ENCODE measurements around the gene SLC38A8.

SLC38A8 gene

DNA sequence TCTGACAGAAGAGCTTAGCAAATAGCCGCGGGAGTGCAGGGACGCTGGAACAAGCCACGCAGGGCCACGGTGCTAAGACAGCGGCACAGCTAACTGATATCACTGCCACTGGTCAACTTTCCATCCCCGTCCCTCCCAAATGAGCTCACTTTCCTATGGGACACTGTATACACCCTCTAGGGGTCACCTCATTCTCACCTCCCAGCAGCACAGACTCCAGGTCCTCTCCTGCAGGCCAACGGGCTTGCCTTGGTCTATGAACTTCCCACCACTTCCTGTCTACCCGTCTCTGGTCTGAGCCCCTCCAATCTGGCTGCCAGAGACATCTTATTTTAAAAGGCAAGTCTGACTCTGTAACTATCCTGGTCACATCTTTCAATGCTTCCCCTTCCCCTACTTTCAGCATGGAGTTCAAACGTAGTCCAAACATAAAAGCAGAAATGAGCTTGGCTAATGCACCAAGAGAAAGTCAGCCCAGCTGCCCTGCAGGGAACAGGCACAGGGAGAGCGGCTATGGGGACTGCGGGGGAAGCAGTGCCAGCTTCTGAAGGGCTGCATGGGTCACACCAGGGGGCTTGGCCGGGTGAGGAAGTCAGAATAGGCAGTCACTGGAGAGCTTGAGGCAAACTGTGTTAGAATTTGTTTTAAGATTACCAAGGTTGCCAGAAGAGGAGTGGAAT is 26.3 kb upstream of the SLC38A8 start:
- DNase-seq (ENCODE audit: low read depth, low spot score): no peak

DNA sequence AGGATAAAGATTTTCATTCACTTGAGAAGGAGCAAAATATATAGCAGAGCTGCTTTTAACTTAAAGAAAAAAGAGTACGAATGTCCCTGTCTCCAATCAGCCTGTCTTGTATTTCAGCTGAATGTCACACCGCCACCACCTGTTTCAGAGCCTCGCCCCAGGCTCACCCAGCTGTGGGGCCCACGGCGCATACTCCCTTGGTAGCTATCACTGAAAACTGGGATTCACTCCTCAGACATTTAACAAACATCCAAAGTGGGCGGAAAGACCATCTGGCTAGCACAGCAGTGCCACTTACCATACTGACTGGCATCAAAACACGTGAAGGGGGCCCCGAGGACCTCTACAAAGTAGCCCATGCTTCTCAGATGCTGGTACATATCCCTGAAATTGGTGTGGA is 25.4 kb upstream of the SLC38A8 start:
- DNase-seq (ENCODE audit: low read depth, low spot score): no peak

DNA sequence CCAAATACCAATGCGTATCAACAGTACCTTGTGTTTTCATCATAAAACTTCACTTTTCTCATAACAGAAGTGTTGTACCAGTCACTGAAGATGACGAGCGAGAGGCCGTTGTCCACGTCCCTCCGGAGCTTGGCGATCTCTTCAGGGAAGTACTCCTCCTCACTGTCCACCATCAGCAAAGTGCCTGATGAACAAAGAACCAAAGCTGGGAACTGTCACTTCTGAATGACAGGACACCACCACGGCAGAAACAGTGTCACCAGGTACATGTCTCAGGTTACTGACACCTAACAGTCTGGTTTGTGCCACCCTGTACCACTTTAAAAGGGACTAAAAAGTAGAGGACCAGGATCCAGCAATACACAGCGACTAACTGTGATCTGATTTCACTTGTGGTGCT is 25.0 kb upstream of the SLC38A8 start:
- DNase-seq (ENCODE audit: low read depth, low spot score): no peak

DNA sequence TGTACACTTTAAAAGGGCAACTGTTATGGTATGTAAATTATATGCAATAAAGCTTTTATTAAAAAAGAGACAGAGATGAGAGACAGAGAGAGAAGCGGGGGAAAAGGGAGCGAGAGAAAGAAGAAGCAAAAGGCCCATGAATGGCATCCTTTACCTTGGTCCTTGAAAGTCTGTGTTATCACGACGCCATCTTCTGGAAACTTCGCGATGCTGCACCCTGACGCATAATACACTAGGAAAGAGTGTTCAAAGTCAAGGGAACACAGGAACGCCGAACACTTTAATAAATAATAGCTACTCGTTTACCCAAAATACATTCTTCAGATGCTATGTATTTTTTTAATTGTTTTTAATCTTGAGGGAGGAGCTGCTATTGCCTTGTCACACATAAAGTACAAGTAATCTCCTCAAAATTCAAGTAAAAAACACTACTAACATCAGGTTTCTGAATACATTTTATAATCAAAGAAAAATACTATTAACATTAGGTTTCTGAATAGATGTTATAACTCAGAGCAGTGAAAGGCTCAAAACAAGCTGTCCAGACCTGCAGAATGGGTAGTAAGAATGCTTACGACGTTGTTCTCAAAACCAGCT is 23.0 kb upstream of the SLC38A8 start:
- peak; percentile 50 for DNase-seq (ENCODE audit: low read depth, low spot score)

DNA sequence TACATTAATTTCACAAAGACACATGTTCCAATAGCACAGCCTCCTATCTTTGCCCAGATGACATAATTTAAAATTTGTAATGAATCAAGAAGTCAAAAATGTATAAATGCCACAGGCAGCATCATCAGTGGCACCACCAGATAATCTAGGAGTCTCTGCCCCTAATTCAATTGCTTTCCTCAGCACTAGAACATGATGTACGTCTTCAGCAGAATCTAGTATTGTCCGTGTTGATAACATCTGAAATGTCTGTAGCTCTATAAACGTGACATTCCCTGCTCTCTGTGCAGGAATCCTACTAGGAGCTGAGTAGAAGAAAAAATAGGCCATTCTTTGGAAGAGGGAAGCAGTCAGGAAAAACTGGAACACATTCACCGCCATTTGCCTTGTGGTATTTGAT is 21.4 kb upstream of the SLC38A8 start:
- no peak for DNase-seq (ENCODE audit: low read depth, low spot score)

DNA sequence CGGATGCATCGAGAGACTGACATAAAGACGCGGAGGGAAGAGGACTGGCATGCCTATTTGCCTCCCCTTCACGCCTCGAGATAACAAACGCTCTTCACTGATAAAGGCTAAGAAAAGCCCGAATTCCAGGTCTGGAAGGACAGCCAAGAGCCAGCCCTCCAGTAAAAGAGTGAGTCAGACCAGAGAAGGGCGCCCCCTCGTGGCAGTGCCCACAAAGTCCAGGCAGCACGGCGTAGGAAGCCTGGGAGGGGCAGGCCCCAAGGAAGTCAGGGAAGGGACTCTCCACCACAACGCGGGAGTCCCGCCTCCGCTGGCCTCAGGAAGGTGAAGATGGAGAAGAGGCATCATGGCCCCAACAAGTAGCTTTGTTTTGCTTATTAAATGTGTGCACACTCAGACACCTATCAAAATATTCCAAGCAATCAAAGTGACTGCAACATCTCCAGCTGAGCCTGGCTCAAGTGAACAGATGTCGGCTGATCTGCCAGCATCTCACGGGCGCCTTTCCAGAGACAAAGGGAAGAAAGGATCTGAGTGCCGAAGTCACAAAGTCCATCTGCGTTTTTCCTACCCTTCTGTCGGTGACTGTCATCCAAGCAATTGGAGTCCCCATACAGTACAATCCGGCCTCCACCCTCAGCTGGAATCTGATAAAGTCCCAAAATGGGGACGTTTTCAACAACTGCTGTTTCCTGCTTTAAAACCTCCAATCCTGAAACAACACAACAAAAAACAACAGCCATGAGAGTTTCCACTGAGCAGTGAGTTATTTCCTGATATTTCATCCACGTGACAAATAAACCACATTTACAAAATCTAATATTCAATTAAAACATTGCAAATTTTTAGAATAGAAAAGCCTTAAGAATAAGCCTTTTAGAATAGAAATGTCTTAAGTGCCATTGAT is 20.4 kb upstream of the SLC38A8 start:
- DNase-seq (ENCODE audit: low read depth, low spot score): peak; percentile 98

DNA sequence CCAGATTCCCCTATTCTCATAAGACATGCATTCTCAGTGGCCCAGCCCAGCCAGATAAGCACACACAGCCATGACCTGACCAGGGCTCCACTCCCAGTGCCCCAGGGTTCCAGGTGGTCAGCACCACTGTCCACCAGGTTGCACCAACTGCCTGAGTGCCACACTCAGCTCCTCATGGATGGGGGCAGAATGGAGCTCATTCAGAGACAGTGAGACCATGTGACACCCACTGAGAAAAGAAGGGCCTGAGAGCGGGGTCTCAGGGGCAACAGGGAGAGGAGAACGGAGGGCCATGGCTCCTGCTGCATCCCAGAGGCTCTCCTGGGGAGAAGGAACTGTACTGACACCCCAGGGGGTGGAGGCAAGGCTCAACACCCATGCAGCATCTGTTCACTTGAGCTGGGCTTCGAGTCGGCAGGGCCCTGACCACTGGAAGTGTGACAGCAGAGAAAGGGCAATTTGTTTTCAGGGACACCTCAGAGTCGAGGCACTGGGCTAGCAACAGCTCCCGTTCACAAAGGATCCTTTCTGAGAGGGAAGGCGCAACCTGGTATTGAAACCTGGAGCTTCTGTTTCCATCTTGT is 18.7 kb upstream of the SLC38A8 start:
- no peak for DNase-seq (ENCODE audit: low read depth, low spot score)

DNA sequence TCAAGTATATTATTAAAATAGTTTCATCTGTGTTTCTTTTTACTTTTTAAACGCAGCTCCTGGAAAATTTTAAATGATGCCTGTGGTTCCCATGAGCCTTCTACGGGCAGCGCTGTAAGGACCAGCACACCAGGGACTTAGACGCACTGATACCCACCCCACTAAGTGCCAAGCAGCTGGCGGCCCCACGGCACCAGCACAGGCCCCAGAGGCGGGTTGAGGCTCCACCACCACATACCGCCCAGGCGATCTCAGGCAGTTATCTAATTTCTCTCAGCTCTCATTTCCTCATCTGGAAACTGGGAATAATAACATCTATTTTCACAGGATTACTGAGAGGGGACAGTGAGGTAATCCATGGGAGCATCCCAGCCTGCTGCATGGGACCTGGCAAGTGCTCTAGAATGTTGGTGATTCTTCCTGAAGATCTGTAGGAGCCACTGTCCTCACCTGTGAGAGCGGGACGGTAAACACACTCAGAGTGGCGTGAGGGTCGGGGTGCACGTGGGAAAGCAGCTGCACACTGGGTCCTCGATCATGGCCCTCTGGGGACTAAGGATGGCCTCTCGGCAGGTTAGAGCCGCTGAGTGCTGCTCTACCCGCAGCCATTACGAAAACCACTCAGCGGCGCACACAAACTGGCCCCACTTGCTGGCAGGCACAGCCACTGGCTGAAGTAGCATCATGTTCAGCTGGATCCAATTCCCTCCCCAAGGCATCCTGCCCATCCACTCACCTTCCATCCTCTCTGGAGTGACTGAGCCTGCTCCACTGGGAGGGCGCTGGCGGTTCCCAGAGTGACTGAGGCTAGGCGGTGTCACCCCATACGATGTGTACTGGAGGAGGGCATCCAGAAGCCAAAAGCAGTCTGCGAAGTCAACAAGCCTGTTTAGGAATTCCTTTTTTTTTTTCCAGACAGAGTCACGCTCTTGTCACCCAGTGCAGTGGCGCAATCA is 17.6 kb upstream of the SLC38A8 start:
- DNase-seq (ENCODE audit: low read depth, low spot score): no peak

DNA sequence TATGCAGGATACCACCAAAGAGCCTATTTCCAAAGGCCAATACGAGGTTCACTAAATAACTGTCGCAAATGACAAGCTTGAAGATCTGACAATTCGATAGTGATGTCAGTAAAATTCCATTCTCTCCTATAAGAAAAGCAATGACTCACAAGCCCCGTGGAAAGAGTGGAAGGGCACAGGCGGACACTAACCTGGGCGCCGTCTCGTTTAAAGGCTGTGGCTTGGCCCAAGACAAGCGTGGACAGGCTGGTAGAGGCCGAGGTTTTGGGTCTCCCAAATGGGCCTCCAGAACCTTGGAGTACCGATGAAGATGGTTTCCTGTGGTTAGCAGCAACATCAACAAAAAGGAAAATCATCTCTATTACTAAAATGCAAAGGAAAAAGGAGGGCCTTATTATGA is 16.5 kb upstream of the SLC38A8 start:
- no peak for DNase-seq (ENCODE audit: low read depth, low spot score)

DNA sequence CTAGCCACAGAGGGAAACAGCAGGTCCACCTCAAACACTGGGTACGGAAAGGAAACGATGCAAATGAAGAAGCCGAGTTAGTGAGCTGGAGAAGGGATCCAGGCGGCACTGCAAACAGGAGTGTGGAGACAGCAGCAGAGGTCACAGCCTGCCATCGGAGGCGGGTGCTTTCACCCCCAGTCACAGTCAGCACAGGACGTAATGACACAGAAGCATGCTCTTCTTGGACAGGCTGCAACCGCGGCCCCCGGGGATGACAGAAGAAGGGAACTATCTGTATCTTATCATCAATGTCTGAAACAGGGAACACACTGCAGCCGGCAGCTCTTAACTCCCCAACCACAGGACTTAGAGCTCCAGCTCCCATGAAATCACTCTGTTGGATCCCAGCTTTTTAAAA is 16.1 kb upstream of the SLC38A8 start:
- no peak for DNase-seq (ENCODE audit: low read depth, low spot score)

DNA sequence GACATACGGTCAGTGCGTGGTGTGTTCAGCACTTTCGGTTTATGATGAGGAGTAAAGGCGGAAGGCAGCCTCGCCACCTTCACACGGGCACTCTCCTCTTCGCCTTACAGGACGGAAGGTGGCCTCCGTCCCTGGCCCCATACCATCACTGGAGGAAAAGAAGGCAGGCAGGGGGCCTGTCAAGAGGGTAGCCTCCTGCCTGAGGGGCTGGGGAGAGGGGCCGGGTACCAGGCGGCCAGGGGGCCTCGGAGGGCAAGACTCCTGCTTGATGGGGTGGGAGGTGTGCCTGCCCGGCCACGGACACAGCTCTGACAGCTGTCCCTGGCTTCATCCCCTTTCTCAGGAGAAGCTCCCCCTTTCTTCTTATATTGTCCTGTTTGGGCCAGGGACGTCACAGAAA is 15.6 kb upstream of the SLC38A8 start:
- DNase-seq (ENCODE audit: low read depth, low spot score): no peak

DNA sequence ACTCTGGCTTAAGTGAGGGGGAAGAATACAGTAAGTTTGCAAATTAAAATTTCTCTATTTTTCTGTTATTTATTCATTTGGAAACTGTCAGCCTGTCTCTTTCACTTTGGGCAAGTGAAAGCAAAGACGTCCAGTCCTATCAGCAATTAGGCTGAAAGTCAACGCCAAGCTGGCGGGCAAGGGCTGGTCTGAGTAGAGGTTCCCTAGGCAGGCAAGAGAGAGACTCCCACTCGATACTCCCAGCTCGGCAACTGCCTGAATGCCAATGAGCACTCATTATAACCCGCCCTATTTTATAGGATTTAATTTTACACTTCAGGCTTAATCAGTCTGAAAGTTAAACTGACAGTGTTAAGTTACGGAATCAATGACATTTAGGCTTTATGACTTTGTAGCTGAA is 14.3 kb upstream of the SLC38A8 start:
- DNase-seq (ENCODE audit: low read depth, low spot score): no peak

DNA sequence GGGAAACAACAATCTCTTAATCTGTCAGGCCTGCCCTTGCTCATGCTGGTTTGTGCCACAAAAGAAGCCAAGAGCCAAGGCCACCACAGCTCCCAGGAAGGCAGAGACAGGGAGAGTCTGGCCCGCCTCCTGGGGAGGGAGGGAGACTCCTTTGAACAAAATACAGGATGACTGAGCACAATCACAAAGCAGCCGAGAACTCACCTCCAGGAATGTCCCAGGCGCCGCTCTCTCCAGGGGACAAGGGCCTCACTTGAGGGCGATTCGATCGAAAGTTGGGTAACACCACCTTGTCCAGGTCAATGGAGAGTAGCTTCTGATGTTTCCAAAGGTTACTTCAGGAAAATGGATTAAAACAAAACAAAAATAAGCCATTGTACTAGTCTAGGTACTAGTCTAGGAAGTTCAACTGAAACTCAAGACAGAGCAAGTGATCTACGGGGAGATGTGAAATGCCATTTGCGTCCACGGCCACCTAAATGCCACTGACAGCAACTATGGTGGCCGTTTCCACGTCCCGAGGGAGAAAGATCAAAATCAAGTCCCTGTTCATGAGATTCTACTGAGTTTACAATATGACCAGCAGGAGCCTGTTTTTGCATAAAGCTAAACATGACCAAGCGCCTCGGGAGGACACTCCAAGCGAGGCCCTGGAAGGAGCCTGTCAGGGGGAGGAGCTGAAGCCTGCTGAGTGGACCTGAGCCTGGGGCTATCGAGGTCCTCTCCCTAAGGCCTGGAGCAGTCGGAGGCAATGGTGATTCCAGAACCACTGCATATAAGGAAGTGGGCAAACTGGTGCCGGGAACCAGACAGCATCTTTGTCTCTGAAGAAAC is 13.4 kb upstream of the SLC38A8 start:
- DNase-seq (ENCODE audit: low read depth, low spot score): peak; percentile 82

DNA sequence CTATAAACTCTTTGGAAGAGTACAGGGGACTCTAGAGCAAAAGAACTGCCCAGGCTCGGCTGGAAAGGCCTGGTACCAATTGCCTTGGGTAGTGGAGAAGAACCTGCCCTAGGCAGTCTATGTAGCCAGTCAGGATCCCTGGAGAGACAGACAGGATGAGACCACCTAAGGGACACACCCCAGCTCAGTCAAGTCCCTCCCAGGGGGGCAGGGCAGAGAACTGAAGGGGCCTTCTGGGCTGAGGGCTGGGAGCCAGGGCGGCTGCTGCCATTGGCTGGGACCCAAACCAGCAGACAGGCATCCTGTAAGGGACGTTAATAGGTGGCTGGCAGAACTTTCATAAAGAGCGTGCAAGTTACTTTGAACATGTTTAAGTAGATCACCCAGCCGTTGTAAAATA is 12.8 kb upstream of the SLC38A8 start:
- no peak for DNase-seq (ENCODE audit: low read depth, low spot score)

DNA sequence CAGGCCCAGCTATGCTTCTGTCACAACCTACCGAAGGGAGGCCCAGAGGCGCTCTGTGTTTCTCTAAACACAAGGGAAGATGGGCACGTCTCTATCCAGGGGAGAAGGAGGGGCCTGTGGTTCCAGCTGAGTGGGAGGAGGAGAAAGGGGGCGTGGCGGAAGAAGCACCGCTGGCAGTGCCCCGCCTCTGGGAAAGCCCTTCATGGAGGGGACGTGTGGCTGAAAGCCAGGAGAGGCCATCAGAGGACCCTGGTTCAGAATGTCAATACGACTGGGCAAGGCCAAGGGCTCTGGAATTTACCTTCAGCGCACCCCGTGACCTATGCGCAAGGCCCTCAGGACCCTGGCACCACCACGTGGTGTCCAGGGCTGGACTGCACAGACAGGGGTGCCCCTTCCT is 12.3 kb upstream of the SLC38A8 start:
- DNase-seq (ENCODE audit: low read depth, low spot score): peak; percentile 92

DNA sequence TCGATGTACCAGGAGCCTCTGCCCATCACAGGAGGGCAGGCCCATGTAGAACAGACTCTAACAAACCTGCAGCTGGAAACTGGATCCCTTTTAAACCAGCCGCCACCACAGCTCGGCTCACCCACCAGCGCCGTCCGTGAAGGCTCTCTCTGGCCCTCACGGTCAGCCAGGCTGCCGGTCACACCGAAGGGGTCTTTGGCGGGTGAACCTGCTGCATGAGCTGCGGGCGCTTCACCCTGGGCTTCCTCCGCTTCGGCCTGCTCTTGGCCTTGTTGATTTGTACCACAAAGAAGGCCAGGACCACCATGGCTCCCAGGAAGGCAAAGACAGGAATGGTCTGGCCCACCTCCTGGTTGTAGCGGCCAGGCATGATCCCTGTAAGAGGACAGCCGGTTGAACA is 11.7 kb upstream of the SLC38A8 start:
- DNase-seq (ENCODE audit: low read depth, low spot score): no peak

DNA sequence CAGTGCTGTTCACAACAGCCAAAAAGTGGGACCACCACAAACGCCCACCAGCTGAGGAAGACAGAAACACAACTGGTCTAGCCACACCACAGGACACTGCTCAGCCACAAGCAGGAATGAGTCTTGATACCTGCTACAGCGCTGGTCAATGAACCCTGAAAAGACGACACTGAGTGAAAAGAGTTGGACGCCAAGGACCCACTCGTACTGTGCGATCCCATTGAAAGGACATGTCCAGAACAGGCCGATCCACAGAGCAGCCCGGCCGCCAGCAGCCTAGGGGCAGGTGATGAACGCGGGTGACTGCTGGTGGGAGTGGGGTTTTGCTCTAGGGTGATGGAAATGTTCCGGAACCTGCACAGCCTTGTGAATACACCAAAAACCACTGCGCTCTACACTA is 10.6 kb upstream of the SLC38A8 start:
- DNase-seq (ENCODE audit: low read depth, low spot score): no peak

DNA sequence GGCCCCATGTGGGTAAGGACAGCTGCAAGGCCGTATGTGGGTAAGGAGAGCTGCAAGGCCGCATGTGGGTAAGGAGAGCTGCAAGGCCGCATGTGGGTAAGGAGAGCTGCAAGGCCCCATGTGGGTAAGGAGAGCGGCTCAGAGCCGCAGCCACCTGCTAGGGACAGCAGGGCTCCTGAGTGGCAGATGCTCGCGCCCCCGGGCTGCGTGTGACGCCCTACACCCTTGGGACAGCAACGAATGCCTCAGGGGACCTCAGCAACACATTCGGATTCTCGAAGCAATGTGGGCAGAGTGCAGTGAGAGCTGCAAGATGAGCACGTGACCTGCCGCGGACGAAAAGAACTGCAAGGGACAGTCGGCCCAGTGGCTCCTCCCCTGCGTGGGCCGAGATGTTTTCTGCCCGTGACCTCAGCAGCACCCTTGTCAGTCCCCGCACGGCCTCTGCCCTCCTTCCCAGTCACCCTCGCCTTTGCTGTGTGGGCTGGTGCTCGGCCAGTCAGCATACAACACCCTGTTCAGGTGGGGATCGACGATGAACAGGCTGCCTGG is 9.6 kb upstream of the SLC38A8 start:
- DNase-seq (ENCODE audit: low read depth, low spot score): no peak

DNA sequence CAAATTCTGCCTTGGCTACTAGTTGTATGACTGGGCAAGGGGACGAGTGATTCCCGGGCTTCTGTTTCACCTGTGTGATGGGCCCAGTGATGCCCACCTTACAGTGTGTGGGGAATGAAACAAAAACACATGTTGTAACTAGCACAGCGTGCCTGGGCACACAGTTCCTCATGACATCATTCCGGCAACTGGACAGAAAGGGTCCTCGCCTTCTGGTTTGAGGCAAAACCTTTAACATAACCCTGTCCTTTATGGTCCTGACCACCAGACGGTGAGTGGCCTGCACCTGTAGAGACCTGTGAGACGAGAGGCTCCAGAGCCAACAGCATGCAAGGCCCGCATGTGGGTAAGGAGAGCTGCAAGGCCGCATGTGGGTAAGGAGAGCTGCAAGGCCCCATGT is 7.7 kb upstream of the SLC38A8 start:
- DNase-seq (ENCODE audit: low read depth, low spot score): no peak

DNA sequence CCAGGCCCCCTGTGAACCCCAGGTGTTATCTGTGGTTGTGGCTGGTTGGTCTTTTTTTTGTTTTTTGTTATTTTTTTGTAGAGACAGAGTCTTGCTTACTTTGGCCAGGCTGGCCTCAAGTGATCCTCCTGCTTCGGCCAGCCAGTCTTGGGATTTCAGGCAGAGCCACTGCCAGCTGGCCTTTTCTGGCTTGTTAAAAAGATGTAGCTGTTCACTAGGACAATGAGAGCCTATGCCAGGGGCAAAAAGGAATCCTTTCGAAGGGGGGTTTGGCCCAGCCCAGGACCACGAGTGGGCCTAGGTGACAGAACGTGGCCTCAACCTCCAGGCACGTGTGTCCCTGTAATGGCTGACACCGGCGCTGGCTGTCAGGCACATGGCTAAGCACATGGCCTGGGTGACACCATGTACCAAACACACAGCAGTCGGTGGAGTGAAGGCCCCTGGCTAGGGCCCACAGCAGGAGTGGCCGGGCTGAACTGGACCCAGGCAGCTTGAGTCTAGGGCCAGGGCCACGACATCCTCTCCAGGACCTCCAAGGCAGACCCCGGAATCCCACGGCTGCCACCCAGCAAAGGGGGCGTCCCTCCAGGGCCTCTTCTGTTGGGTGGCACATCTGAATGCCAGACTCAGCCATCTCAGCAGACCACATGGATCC is 6.9 kb upstream of the SLC38A8 start:
- no peak for DNase-seq (ENCODE audit: low read depth, low spot score)

Data from ELF-1 (cell line).